HEK293 (cell line): ENCODE measurements around the gene SLC39A7.

Source experiments
- GFI1B ChIP-seq: fragments of 450-650 bp; formaldehyde crosslinking; IDR thresholded peaks from 2 replicates; pipeline ENCODE4 v1.5.1; 2016; ENCODE audit warnings: missing biosample characterization, missing genetic modification characterization
- MYNN ChIP-seq: fragments of 450-650 bp; formaldehyde crosslinking; IDR thresholded peaks from 2 replicates; pipeline ENCODE4 v1.5.1; 2016; ENCODE audit warnings: missing biosample characterization, missing genetic modification characterization, borderline replicate concordance
- SP2 ChIP-seq: fragments of 450-650 bp; formaldehyde crosslinking; IDR thresholded peaks from 2 replicates; pipeline ENCODE4 v1.5.1; 2016; ENCODE audit warnings: missing biosample characterization, missing genetic modification characterization
- ZFP3 ChIP-seq: fragments of 450-650 bp; formaldehyde crosslinking; IDR thresholded peaks from 2 replicates; pipeline ENCODE4 v1.5.1; 2016; ENCODE audit warnings: low read depth, missing biosample characterization, missing genetic modification characterization
- ZFP37 ChIP-seq: fragments of 450-650 bp; formaldehyde crosslinking; IDR thresholded peaks from 2 replicates; pipeline ENCODE4 v1.5.1; 2016; ENCODE audit warnings: missing biosample characterization, missing genetic modification characterization
- ZNF174 ChIP-seq: fragments of 450-650 bp; formaldehyde crosslinking; IDR thresholded peaks from 2 replicates; pipeline ENCODE4 v1.5.0; 2017; ENCODE audit warnings: missing biosample characterization, mild to moderate bottlenecking, missing genetic modification characterization
- ZNF48 ChIP-seq: fragments of 450-650 bp; formaldehyde crosslinking; IDR thresholded peaks from 2 replicates; pipeline ENCODE4 v1.5.1; 2016; ENCODE audit warnings: missing biosample characterization, missing genetic modification characterization
- ZNF555 ChIP-seq: fragments of 450-650 bp; formaldehyde crosslinking; conservative IDR thresholded peaks from 2 replicates; pipeline ENCODE4 v1.5.1; 2017; ENCODE audit warnings: missing biosample characterization, mild to moderate bottlenecking, missing genetic modification characterization, inconsistent platforms
- ZNF585B ChIP-seq: fragments of 450-650 bp; formaldehyde crosslinking; IDR thresholded peaks from 2 replicates; pipeline ENCODE4 v1.5.1; 2016; ENCODE audit warnings: missing biosample characterization, missing genetic modification characterization
- TF ChIP-seq, protein P1 (sequence below): fragments of 450-650 bp; formaldehyde crosslinking; IDR thresholded peaks from 2 replicates; pipeline ENCODE4 v1.5.1; 2016; ENCODE audit warnings: missing biosample characterization, missing genetic modification characterization
- TF ChIP-seq, protein P2 (sequence below): IDR thresholded peaks from 2 replicates; pipeline ENCODE4 v1.6.1; 2011; ENCODE audit warnings: mild to moderate bottlenecking, low read depth, low read length, borderline replicate concordance
- TF ChIP-seq, protein P3 (sequence below): fragments of 450-650 bp; formaldehyde crosslinking; IDR thresholded peaks from 2 replicates; pipeline ENCODE4 v1.5.1; 2016; ENCODE audit warnings: missing biosample characterization, missing genetic modification characterization

DNA sequence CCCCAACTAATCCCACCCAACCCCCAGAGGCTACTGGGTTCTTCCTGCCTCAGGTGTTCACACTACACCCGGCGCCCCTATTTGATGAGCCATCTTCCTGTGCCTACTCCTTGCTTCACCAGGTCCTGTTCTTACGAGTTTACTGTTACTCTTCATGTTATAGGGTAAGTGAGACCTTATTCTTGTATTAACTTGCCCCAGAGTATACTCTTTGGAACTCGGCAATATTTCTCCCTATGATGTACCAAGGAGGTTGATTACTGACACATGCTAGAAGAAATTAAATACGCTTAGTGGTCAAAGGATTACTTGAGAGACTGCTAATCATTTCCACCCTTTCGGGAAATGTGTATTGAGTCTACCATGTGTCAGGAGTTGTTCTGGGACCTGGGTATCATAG, 16.6 kb downstream of the SLC39A7 start:
- TF ChIP-seq, protein P1, sequence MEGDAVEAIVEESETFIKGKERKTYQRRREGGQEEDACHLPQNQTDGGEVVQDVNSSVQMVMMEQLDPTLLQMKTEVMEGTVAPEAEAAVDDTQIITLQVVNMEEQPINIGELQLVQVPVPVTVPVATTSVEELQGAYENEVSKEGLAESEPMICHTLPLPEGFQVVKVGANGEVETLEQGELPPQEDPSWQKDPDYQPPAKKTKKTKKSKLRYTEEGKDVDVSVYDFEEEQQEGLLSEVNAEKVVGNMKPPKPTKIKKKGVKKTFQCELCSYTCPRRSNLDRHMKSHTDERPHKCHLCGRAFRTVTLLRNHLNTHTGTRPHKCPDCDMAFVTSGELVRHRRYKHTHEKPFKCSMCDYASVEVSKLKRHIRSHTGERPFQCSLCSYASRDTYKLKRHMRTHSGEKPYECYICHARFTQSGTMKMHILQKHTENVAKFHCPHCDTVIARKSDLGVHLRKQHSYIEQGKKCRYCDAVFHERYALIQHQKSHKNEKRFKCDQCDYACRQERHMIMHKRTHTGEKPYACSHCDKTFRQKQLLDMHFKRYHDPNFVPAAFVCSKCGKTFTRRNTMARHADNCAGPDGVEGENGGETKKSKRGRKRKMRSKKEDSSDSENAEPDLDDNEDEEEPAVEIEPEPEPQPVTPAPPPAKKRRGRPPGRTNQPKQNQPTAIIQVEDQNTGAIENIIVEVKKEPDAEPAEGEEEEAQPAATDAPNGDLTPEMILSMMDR = no peak
- TF ChIP-seq ZNF555 (tag by site-specific recombination) = no peak
- TF ChIP-seq ZFP37 (tag by site-specific recombination) = no peak
- no peak for TF ChIP-seq SP2
- no peak for TF ChIP-seq ZNF48 (tag by site-specific recombination)
- TF ChIP-seq GFI1B = no peak
- no peak for TF ChIP-seq ZNF174 (tag by site-specific recombination)
- TF ChIP-seq, protein P2, sequence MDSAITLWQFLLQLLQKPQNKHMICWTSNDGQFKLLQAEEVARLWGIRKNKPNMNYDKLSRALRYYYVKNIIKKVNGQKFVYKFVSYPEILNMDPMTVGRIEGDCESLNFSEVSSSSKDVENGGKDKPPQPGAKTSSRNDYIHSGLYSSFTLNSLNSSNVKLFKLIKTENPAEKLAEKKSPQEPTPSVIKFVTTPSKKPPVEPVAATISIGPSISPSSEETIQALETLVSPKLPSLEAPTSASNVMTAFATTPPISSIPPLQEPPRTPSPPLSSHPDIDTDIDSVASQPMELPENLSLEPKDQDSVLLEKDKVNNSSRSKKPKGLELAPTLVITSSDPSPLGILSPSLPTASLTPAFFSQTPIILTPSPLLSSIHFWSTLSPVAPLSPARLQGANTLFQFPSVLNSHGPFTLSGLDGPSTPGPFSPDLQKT = no peak
- TF ChIP-seq ZFP3 (tag by site-specific recombination) = no peak
- TF ChIP-seq MYNN (tag by site-specific recombination) = no peak
- TF ChIP-seq, protein P3, sequence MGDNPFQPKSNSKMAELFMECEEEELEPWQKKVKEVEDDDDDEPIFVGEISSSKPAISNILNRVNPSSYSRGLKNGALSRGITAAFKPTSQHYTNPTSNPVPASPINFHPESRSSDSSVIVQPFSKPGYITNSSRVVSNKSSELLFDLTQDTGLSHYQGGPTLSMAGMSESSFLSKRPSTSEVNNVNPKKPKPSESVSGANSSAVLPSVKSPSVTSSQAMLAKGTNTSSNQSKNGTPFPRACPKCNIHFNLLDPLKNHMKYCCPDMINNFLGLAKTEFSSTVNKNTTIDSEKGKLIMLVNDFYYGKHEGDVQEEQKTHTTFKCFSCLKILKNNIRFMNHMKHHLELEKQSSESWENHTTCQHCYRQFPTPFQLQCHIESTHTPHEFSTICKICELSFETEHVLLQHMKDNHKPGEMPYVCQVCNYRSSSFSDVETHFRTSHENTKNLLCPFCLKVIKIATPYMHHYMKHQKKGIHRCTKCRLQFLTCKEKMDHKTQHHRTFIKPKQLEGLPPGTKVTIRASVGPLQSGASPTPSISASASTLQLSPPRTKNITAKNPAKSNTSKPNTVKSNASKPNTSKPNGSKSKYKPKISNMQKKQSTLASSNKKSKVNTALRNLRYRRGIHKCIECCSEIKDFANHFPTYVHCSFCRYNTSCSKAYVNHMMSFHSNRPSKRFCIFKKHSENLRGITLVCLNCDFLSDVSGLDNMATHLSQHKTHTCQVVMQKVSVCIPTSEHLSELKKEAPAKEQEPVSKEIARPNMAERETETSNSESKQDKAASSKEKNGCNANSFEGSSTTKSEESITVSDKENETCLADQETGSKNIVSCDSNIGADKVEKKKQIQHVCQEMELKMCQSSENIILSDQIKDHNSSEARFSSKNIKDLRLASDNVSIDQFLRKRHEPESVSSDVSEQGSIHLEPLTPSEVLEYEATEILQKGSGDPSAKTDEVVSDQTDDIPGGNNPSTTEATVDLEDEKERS (tag by site-specific recombination) = no peak
- TF ChIP-seq ZNF585B (tag by site-specific recombination) = no peak
